ENCODE measurements around the gene SEC14L1. TPM values are rescaled to one million over a fixed set of nuclear protein-coding genes. Genes with fewer than 3 reads are reported as not detected.

SEC14L1 gene
- polyA plus RNA-seq, 2 of the 4 experiments (the other 2 are of a cell fraction) = 27.5 to 40.4 TPM

DNA sequence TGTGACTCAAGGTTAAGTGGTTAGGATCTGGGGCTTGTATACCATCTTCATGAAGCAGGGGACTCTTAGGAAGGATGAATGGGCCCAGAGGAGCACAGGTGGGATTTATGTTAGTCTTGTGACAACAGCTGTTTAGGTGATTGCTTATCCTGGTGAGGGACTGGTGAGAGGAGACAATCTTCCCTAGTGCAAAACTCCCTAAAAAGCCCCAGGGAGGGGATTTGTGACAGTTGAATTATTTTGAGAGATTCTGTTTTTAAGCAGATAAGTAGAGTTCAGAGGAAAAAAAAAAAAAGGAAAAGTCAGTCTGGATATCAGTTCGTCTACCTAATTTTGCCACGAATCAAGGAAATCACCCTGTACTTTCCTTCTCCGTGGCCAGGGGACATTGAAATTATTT, 35.1 kb upstream of the SEC14L1 start:
- TF ChIP-seq EHMT2 (IDR thresholded peaks at IDR 0.05; ENCODE audit: low read depth) = no peak
- no peak for TF ChIP-seq SMC3 (IDR thresholded peaks at IDR 0.05)
- no peak for TF ChIP-seq JUN (IDR thresholded peaks at IDR 0.05)
- TF ChIP-seq NR3C1 (IDR thresholded peaks at IDR 0.05) = no peak
- TF ChIP-seq TP53 (CRISPR knock-in tag; IDR thresholded peaks at IDR 0.05) = no peak
- TF ChIP-seq, protein P1, sequence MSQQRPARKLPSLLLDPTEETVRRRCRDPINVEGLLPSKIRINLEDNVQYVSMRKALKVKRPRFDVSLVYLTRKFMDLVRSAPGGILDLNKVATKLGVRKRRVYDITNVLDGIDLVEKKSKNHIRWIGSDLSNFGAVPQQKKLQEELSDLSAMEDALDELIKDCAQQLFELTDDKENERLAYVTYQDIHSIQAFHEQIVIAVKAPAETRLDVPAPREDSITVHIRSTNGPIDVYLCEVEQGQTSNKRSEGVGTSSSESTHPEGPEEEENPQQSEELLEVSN (IDR thresholded peaks at IDR 0.05; ENCODE audit: borderline replicate concordance, low read depth) = no peak
- TF ChIP-seq CHD2 (IDR thresholded peaks at IDR 0.05; ENCODE audit: low read length, partially characterized antibody) = no peak
- no peak for TF ChIP-seq RARB (CRISPR knock-in tag; IDR thresholded peaks at IDR 0.05)
- TF ChIP-seq FOSL2 (IDR thresholded peaks at IDR 0.05) = no peak
- TF ChIP-seq FOSL2 (CRISPR knock-in tag; IDR thresholded peaks at IDR 0.05) = no peak
- no peak for TF ChIP-seq ZNF302 (CRISPR knock-in tag; IDR thresholded peaks at IDR 0.05)
- TF ChIP-seq MYC (IDR thresholded peaks at IDR 0.05; ENCODE audit: borderline replicate concordance, low read length) = no peak
- TF ChIP-seq FOXS1 (CRISPR knock-in tag; IDR thresholded peaks at IDR 0.05) = no peak
- TF ChIP-seq CBX2 (IDR thresholded peaks at IDR 0.05; ENCODE audit: borderline replicate concordance, low read depth) = no peak
- no peak overlapping the region for H3K4me2 ChIP-seq
- ATAC-seq (no peak), FAIRE-seq (no peak), DNase-seq (ENCODE audit: low read depth in 1 of 2, low spot score in 1 of 2) (no peak)
- peaks cover 15% of the 10 kb centered on the region for H3K4me1 ChIP-seq
- H3K9me3 ChIP-seq = no peaks in the 10 kb centered on the region
- ChIA-PET POLR2A (interaction anchor here (1.0 kb wide), 1 partner anchor 19 kb away, joined by 3 read pairs; no protein-coding TSS in a partner anchor), CTCF (interaction anchor here (3.3 to 4.7 kb wide), 2 partner anchors 17 to 20 kb away, joined by 14 to 18 read pairs; no protein-coding TSS in a partner anchor)
- H3K27ac ChIP-seq = no peak overlapping the region
- 95% methylated on average over 3 of the region's 3 CpGs for WGBS (ENCODE audit: missing lambda C conversion rate)
- H3K4me3 ChIP-seq = no peak overlapping the region

DNA sequence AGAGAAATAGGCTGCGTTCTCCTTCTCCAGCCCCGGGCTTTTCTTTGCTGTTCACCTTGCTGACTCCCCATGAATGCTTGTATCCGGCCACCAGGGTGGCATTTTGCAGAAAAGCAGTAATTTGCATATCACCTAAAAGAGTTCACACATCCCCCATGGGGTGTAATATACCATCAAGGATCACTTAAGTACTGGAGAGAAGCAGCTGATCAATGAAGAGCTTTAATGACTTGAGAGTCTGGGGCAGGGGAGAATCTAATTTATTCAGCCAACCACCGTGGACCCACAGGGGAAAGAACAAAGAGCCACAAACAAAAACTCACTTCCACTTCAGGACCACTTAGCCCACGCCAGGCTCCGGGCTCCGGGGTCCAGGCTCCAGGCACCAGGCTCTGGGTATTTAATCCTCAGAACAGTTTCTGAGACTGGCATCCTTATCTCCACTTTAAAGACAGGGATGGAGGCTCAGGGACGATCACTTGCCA, 33.9 kb upstream of the SEC14L1 start:
- no peak overlapping the region for H3K27ac ChIP-seq

DNA sequence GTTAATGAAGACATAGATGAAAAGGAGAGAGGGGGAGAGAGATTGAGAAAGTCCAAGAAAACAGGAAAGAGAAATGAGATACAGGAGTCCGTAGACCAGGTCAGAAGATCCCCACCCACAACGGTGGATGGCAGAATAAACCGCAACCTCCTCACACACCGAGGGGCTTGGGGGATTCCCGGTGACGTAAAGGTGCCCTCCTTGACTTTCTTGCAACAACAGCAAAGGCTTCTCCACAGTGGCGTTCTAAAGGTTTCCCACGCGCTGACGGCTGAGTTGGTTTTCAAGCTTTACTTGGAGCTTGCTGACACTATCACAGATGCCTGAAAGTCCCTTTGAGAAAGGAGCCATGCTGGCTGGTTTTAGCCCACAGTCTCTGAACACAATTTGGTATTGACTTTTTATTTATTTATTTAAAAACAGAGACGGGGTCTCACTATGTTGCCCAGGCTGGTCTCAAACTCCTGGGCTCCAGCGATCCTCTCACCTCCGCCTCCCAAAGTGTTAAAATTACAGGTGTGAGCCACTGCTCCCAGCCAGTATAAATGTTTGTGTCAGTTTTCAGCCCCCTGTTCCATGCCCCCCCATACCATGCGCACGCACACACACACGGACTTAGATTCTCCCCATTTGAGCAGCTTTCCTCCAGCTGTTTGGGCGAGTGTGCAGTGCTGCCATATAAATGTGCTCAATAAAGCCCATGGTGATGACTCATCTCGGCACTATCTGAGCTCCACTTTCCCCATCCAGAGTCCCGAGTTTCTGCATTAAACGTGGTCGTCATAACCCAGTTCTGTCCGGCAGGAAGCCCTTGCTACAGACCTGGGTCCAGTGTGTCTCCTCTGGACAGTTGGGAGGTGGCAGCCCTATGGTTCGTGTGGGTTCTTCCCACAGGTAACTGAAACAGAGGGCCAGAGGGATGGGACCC, 33.0 kb upstream of the SEC14L1 start:
- POLR2A ChIA-PET = no interaction called here
- CTCF ChIA-PET = interaction anchor here (0.6 to 1.3 kb wide), 5 partner anchors 10 to 355 kb away, joined by 3 to 4 read pairs (median 3); no protein-coding TSS in a partner anchor
- WGBS (ENCODE audit: missing lambda C conversion rate) = 92% methylated on average over 23 of the region's 23 CpGs
- H3K9me3 ChIP-seq = no peaks in the 10 kb centered on the region
- TF ChIP-seq HOXB5 (CRISPR knock-in tag; IDR thresholded peaks at IDR 0.05) (no peak), FOSL2 (IDR thresholded peaks at IDR 0.05) (no peak), FOSL2 (CRISPR knock-in tag; IDR thresholded peaks at IDR 0.05) (peak; percentile 71), TFCP2L1 (CRISPR knock-in tag; IDR thresholded peaks at IDR 0.05) (no peak)
- 0 out of 3 replicates have a peak, but pooled peaks cover 4% of the 10 kb centered on the region for H3K4me1 ChIP-seq
- no peak for DNase-seq (ENCODE audit: low read depth in 1 of 2, low spot score in 1 of 2)
- no peak for FAIRE-seq
- ATAC-seq = no peak
- no peak overlapping the region for H3K4me2 ChIP-seq
- H3K4me3 ChIP-seq = no peak overlapping the region
- H3K27ac ChIP-seq = no peak overlapping the region

More for the DNA sequence above, 33.9 kb upstream of the SEC14L1 start:
- ChIA-PET POLR2A (no interaction called here), CTCF (interaction anchor here (0.9 to 3.3 kb wide), 4 partner anchors 11 to 107 kb away, joined by 3 to 14 read pairs (median 3); no protein-coding TSS in a partner anchor)
- no peaks in the 10 kb centered on the region for H3K9me3 ChIP-seq
- H3K4me3 ChIP-seq = no peak overlapping the region
- DNase-seq (ENCODE audit: low read depth in 1 of 2, low spot score in 1 of 2) (no peak), FAIRE-seq (no peak), ATAC-seq (no peak)
- H3K4me1 ChIP-seq = peaks cover 8% of the 10 kb centered on the region
- TF ChIP-seq RFX5 (IDR thresholded peaks at IDR 0.05) (no peak), NFE2L2 (conservative IDR thresholded peaks at IDR 0.05; ENCODE audit: low read length) (no peak), NR3C1 (IDR thresholded peaks at IDR 0.05) (no peak)
- H3K4me2 ChIP-seq = no peak overlapping the region
- WGBS (ENCODE audit: missing lambda C conversion rate) = 85% methylated on average over 8 of the region's 8 CpGs

DNA sequence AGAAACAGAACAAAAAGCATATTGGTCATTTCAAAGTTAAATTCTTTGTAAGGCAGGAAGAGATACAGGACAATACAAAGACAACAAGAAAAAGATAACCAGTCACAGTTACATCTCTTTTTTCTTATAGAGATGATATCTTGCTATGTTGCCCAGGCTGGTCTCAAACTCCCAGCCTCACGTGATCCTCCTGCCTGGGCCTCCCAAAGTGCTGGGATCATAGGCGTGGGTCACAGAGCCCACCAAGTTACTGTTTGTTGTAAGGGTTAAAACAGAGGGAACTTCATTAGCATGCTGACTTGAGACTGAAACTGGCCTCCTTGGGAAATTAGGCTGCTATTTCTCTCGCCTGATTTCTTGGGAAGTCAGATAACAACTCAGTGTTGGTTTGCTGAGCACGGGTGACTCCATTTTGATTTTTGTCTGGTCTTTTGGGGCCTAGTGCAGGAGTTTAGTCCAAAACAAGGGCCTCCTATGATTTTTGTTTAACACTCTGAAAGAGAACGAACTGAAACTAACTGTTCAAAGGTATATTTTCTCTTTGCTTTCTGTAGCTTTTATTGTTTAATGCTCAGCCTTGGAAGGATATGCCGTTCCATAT, 31.5 kb upstream of the SEC14L1 start:
- WGBS (ENCODE audit: missing lambda C conversion rate) = 92% methylated on average over 6 of the region's 6 CpGs
- FAIRE-seq (no peak), ATAC-seq (no peak), DNase-seq (ENCODE audit: low read depth in 1 of 2, low spot score in 1 of 2) (no peak)
- no peak overlapping the region for H3K4me3 ChIP-seq
- CTCF ChIA-PET = interaction anchor here (0.6 to 0.9 kb wide), 4 partner anchors 8 to 382 kb away, joined by 3 read pairs; no protein-coding TSS in a partner anchor
- POLR2A ChIA-PET = no interaction called here
- H3K4me2 ChIP-seq = no peak overlapping the region
- H3K27ac ChIP-seq = no peak overlapping the region
- H3K9me3 ChIP-seq = no peaks in the 10 kb centered on the region
- no peaks in the 10 kb centered on the region for H3K4me1 ChIP-seq
- no peak for TF ChIP-seq EHF (CRISPR knock-in tag; IDR thresholded peaks at IDR 0.05)
- TF ChIP-seq MAZ (IDR thresholded peaks at IDR 0.05; ENCODE audit: borderline replicate concordance, low read depth, low read length) = no peak
- TF ChIP-seq, protein P2, sequence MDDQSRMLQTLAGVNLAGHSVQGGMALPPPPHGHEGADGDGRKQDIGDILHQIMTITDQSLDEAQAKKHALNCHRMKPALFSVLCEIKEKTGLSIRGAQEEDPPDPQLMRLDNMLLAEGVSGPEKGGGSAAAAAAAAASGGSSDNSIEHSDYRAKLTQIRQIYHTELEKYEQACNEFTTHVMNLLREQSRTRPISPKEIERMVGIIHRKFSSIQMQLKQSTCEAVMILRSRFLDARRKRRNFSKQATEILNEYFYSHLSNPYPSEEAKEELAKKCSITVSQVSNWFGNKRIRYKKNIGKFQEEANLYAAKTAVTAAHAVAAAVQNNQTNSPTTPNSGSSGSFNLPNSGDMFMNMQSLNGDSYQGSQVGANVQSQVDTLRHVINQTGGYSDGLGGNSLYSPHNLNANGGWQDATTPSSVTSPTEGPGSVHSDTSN (IDR thresholded peaks at IDR 0.05) = no peak
- no peak for TF ChIP-seq SREBF2 (IDR thresholded peaks at IDR 0.05)
- no peak for TF ChIP-seq NPAS2 (CRISPR knock-in tag; IDR thresholded peaks at IDR 0.05; ENCODE audit: borderline replicate concordance)
- TF ChIP-seq, protein P3, sequence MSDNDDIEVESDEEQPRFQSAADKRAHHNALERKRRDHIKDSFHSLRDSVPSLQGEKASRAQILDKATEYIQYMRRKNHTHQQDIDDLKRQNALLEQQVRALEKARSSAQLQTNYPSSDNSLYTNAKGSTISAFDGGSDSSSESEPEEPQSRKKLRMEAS (IDR thresholded peaks at IDR 0.05) = no peak
- TF ChIP-seq TP53 (CRISPR knock-in tag; IDR thresholded peaks at IDR 0.05) = no peak
- no peak for TF ChIP-seq POLR2AphosphoS2 (conservative IDR thresholded peaks at IDR 0.05; ENCODE audit: low read length)
- TF ChIP-seq, protein P4, sequence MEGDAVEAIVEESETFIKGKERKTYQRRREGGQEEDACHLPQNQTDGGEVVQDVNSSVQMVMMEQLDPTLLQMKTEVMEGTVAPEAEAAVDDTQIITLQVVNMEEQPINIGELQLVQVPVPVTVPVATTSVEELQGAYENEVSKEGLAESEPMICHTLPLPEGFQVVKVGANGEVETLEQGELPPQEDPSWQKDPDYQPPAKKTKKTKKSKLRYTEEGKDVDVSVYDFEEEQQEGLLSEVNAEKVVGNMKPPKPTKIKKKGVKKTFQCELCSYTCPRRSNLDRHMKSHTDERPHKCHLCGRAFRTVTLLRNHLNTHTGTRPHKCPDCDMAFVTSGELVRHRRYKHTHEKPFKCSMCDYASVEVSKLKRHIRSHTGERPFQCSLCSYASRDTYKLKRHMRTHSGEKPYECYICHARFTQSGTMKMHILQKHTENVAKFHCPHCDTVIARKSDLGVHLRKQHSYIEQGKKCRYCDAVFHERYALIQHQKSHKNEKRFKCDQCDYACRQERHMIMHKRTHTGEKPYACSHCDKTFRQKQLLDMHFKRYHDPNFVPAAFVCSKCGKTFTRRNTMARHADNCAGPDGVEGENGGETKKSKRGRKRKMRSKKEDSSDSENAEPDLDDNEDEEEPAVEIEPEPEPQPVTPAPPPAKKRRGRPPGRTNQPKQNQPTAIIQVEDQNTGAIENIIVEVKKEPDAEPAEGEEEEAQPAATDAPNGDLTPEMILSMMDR (IDR thresholded peaks at IDR 0.05) = no peak
- TF ChIP-seq RARB (CRISPR knock-in tag; IDR thresholded peaks at IDR 0.05) = no peak

All from A549 (cell line).